T-helper 9 cell (primary cell): Measurements from ENCODE around the gene SBK2.
A peak's percentile ranks its signal among the peaks of the same experiment; 100 is the strongest.
"Not testable (repeated sequence)": the region's sequence is repeated elsewhere in the genome, so short reads cannot be mapped to it uniquely, and the experiment has no call there.

Experiments
- DNase-seq: peaks from one replicate; pipeline ENCODE4 v3.0.0-alpha.2; 2020

SBK2 gene

DNA sequence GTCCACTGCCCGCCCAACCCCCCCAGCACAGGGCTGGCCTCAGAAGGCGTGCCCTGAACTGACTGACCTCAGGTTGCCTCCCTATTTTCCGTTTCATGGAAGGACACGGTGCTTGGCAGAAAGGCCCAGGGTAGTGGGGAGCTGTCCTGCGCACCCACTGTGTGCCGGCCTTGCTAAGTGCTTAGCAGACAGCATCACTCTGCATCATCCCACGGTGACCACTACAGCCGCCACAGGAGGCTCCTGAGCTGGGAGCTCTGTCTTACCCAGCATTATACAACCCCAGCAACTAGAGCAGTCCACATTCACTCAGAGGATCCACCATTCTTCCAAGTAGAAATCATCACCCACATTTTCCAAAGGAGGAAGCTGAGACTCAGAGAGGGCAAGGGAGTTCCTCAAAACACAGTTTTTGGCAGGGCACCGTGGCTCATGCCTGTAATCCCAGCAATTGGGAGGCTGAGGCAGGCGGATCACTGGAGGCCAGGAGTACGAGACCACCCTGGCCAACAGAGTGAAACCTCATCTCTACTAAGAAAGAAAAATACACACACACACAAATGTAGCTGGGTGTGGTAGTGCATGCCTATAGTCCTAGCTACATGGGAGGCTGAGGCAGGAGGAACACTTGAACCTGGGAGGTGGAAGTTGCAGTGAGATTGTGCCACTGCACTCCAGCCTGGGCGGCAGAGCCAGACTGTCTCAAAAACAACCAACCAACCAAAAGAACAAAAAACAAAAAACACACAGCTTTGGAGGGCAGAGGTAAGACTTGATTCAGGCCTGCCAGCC, 1.6 kb downstream of the SBK2 start:
- DNase-seq, result no peak

DNA sequence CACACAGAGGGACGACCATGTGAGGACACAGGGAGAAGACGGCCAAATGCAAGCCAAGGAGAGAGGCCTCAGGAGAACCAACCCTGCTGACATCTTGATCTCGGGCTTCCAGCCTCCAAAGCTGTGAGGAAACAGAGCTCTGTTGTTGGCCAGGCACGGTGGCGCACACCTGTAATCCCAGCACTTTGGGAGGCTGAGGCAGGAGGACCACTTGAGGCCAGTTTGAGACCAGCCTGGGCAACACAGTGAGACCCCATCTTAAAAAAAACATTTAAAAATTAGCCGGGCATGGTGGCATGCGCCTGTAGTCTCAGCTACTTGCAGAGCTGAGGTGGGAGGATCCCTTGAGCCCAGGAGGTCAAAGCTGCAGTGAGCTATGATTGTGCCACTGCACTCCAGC, 2.7 kb downstream of the SBK2 start:
- DNase-seq, result not testable (repeated sequence)

DNA sequence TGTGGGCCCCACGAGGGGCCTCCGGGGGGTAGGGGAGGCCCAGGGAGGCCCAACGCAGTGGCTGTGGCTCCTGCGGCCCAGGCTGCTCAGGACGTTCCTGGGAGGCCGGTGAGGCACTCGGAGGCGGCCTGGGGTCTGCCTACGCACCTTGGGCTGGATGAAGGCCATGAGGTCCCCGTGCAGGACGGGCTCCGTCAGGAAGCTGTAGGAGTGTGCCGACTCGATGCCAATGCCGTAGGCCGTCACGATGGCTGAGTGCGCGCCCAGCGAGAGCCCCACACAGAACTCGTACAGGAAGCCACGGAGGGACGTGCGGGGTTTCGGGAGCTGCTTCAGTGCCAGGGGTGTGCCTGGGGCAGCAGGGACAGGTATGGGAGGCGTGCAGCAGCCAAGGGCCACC, 5.9 kb downstream of the SBK2 start:
- no peak for DNase-seq

DNA sequence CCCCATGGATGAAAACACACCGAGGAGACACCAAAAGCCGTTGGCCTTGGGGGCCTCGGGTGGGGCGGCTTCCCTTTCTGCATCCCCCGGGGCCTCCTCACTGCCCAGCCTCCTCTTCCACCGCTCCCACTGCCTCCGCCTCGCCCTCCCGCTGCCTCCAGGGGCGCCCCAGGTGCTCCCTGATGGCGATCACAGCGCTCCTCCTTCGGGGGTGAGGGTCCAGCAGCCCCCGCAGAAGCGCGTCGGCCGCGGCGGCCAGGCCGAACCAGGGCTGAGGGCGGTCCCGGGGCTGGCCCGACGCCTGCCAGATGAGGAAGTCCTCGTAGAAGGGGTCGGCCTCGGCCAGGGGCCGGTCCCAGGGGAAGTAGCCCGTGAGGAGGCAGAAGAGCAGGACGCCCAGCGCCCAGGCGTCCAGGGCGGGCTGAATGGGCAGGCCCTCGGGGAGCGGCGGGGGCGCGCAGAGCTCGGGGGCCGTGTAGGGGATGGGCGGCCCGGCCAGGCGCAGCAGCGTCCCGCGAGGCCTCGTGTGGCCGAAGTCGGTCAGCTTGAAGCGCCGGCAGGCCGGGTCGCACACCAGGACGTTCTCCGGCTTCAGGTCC, 7.2 kb downstream of the SBK2 start:
- DNase-seq, result no peak

DNA sequence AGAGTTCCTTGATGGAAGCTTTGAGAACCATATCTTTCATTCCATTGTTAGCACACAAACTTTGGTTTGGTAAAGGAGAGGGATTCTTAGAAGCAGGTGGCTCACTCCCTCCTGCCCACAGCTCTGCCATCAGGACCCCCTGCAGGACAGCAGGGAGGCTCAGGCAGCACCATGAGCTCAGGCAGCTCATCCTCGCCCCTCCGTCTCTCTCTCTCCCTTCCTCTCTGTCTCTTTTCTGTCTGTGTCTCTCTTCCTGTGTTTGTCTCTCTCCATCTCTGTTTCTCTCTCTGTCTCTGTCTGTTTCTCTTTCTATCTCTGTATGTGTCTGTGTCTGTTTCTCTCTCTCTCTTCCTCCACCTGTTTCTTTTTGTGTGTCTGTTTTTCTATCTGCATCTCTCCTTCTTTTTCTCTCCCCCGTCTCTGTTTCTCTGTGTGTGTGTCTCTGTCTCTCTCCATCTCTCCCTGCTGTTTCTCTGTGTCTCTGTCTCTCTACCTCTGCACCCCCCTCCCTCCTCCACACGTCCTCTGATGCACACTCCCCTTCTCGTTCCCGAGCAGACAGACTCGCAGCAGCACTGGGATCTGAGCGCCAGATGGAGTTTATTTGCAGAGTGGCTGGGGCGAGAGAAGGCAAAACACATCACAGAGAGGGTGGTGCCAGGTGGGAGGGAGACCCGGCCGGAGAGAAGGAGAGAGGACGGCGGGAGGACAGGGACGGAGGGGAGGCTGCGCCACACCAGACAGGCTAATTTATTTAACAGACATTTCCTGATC, 8.7 kb downstream of the SBK2 start:
- no peak for DNase-seq

DNA sequence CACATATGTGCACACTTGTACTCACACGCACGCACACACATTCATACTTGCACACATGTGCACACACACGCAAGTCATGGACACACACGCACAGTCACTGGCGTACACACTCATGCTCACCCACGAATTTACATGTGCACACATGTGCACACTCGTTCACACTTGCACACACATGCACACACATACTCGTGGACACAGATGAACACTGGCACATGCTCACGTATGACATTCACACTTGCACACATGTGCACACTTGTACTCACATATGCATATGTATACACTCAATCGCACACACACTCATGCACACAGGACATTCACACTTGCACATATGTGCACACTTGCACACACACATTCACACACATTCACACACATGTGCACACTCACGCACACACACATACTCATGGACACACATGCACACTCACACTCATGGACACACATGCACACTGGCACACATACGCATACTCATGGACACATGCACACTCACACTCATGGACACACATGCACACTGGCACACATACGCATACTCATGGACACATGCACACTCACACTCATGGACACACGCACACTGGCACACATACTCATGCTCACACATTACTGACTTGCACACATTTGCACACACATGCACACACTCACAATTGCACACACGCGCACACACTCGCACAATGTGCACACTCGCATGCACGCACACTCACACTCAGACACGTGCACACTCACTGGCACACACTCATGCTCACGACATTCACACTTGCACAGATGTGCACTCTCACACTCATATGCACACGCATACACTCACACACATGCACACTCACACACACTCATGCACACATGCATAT, 9.5 kb downstream of the SBK2 start:
- no peak for DNase-seq

DNA sequence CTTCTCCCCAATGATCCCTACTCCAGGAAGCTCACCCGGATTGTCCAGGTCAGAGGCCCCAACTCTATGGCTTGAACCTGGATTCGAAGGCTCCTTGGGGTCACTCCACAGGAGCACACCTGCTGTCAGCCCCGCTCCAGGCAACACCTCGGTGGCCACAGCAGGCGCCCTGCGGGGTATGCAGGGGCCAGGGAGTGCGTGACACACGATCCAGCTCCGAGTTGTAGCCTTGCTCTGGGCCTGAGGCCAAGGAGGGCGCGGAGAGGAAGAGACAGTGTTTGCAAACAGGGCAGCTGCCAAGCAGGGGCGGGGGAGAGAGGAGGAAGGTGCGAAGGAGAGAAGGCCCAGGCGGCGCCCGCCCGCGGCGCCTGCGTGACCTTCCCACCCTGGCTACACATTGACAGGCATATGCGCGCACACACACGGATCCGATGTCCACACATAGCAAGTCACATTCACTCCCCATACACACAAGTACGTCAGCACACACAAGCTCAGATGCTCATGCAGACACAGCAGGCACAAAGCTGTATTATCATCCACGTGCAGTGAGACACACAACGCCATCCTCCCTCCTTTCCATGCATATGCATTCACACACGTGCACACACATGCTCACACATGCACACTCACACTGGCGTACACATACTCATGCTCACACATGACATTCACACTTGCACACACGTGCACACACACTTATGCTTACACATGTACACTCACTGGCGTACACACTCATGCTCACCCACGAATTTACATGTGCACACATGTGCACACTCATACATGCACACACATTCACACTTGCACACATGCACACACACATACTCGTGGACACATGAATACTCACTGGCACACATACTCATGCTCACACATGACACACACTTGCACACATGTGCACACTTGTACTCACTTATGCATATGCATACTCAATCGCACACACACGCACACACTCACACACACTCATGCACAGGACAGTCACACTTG, 10.4 kb downstream of the SBK2 start:
- no peak for DNase-seq

DNA sequence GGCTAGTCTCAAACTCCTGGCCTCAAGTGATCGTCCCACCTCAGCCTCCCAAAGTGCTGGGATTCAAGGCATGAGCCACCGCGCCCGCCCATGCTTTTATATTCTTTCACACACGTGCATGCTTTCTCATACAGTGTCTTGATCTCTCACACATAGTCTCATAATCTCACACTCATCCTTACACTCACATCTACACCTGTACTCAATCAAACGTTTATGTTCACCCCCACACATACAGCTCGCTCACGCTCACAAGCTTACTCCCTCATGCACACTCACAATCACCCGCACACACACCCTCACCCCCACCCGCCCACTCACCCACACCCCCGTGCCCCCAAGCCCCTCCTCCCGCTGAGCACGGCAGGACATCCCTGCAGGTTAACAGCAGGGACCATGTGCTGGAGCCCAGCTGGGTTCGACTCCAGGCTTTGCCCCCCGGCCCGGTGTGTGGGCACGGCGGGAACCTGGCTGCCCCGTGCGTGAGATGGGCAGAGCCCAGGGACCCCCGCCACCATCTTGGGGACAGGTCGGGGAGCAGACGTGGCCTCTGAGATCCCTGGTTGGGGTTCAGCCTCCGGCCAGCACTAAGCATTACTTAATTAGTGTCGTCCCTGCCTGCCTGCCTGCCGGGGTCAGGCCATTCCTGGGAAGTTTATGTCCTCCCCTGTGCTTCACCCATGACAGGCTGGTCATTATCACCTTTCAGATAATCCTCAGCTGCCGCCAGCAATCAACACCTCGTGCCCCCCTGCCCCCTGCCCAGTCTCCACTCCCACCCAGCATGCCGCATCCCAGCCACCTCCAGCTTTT, 11.4 kb downstream of the SBK2 start:
- DNase-seq, result no peak

DNA sequence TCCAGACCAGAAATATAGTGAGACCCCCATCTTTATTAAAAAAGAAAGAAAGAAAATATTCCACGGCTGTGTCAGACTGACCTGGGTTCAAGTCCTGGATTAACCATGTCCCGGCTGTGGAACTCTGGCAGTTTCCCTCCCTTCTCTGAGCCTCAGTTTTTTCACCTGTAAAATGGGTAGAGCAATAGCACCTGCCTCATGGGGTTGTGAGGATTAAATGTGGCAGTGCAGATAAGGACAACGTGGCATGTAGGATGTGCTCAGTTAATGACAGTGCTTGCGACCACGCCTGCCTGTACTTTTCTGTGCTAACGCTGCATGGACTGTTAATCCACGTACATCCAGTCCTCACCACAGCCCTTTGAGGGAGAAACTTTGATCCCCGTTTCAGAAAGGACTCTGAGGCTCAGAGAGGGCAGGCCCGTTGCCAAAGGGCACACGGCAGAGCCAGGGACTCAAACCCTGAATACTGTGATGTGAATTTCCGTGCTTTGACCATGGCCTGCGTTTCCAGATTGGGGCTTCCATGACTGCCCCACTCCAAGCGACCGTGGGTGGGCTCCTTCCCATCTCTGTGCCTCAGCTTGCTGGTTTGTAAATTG, 16.1 kb downstream of the SBK2 start:
- DNase-seq, result no peak

DNA sequence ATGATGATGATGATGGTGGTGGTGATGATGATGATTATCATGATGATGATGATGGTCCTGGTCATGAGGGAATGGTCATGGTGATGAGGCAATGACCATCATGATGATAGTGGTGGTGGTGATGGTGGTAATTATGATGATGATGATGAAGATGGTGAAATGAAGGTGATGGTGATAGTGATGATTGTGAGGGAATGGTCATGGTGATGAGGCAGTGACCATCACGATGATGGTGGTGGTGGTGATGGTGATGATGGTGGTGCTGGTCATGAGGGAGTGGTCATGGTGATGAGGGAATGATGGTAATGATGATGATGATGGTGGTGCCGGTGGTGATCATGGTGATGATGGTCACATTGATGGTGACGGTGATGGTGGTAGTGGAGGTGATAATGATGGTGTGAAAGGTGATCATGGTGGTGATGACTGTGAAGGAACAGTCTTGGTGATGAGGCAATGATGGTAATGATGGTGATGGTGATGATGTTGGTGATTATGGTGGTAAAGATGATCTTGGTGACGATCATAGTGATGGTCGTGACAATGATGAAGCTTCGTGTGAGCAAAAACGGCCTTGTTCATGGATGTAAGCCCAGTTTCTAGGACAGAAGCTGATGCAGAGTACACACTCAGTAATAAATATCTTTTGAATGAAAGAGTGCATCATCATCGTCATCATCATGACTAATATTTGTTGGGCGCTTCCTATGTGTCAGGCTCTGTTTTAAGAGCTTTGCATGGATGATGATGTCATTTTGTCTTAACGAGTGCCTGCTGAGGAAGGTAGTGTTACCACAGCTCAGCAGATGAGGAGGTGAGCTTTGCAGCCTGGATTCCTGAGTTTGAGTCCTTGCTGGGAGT, 17.3 kb downstream of the SBK2 start:
- no peak for DNase-seq

DNA sequence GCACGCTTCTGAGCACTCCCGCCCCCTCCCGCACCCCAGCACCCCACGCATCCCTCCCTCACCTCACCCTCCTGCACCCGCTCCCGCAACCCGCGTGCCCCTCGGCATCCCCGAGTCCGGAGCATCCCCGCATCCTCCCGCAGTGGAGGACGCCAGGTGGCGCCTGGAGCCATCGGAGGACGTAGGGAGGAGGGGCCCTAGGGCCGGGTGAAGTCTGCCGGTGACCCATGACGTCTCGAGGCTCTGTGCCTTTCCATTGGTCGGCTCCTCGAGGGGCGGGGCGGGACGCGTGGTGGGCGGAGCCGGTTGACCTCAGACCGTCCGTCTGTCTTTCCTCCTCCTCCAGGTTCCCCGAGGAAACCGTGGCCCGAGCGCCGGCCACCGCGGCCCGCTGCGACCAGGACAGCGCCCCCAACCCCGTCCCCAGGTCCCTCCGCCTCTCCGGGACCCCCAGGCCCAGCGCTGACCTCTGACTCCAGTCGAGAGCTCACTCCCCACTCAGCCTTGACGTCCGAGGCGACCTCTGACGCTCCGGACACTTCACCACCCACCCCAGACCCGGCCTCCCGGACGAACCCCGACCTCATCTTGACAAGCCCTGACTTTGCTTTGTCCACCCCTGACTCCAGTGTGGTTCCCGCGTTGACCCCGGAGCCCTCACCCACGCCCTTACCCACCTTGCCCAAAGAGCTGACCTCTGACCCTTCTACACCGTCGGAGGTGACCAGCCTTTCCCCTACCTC, 19.9 kb downstream of the SBK2 start:
- peak; percentile 87 for DNase-seq

DNA sequence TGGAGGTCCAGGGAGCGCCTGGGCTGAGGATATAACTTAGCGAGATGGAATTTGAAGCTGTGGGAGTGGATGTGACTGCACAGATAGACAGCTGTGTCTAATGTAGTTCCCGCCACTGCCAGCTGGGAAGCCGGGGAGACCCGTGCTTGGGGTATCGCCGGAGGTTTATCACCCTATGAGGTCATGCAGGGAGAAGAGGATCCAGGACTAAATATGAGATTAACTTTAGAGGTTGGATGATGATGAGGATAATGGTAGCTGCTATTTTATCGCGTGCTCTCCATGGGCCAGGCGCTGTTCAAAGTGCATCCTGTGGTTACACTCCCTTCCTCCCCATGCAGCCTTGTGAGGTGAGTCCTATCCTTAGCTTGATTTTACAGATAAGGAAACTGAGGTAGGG, 28.8 kb downstream of the SBK2 start:
- DNase-seq, result no peak

DNA sequence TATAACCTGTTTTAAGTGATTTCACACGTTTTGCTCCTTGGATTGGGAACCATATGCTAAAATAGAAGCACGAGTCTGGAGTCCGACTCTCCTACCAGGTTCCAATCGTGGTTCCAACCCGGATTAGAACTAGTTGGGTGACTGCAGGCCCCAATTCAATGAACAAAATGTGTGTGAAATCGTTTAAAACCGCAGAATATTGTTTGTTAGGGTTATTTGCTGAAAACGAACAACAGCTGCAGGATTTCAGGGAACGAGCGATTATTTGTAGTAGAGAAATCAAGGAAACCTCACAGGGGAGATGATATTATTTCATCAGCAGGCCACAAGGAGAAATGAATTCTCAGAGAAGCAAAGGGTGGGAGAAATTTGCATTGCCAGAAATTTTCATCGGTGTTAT, 32.0 kb downstream of the SBK2 start:
- no peak for DNase-seq

DNA sequence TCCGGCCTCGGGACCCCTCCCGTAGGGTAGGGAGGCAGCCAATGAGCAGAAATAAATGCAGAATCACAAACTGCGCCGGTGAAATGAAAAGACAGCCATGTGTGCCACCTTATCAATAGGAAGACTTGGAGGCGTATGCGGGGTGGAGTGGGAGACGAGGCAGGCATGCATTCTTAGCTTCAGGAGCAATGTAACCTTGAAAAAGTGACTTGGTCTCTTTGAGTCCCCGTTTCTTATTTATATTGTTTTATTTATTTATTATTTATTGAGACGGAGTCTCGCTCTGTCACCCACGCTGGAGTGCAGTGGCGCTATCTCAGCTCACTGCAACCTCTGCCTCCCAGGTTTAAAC, 32.7 kb downstream of the SBK2 start:
- no peak for DNase-seq

DNA sequence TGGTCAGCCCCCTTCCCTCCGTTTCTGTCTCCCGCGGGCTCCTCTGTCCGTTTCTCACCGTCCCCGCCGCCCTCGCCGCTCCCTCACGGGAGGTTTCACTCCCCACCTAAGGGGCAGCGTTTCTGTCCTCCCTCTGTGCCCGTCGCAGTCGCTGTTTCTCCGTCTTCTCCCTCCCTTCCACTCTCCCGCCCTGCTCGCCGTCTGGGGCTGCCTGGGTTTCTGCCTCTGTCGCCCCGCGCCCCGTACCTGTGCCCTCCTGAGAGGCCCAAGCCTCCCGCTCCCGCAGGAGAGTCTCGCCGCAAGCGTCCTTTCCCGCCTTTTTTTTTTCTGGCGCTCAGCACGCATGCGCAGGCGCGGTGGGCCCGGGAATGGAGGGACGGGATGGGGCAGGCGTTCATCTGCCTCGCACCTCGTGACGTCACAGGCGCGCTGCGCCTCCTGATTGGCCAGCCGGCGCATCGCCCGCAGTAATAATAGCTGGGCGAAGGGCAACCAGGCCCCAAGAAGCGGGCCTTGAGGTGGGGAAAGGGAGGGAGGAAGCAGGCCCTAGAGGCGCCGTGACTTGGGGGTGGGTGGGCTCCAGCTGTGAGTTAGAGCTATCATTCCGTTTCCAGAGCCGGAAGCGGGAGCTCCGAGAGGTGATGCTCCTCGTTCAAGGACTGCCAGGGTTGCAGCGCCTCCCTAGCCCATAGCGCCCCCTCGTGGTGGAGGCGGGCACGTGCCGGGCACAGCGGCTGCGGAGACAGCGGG, 33.3 kb downstream of the SBK2 start:
- DNase-seq, result peak; percentile 98

DNA sequence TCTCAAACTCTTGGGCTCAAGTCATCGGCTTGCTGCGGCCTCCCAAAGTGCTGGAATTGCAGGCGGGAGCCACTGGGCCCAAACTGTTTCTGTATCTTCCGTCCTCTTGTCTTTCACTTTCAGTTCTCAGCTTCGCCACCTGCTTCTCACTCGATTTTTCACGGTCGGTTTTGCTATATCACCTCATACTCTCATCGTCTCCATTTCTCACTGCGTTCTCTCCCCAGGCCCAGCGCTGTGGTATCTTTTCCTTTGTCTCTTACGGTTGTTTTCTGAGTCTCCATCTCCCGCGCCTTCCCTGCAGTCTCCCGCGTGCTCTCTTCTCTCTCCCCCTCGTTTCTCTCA, 33.8 kb downstream of the SBK2 start:
- no peak for DNase-seq

DNA sequence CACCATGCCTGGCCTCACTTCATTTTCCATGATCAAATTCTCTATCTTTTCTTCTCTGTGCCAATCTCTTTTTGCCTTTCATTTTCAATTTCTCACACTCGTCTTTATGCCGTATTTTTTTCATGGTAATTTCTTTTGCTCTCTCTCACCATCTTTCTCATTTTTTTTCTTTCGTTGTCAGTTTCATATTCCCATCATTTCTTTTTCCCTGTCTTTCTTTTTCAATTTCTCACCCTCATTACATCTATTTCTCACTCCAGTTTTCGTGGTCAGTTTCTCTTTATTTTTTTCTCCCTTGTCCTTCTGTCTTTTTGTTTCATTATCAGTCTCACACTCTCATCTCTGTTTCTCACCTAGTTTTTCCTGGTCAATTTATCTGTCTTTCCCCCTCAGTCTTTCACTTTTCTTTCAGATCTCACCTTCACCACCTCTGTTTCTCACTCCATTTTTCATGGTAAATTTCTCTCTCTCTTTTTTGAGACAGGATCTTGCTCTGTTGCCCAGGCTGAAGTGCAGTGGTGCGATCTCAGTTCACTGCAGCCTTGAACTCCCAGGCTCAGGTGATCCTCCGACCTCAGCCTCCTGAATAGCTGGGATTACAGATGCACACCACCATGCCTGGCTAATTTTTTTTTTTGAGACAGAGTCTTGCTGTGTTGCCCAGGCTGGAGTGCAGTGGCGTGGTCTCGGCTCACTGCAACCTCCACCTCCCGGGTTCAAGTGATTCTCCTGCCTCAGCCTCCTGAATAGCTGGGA, 34.6 kb downstream of the SBK2 start:
- no peak for DNase-seq
